Measurements from ENCODE around the gene FNBP1L.
"Not testable (repeated sequence)": the region's sequence is repeated elsewhere in the genome, so short reads cannot be mapped to it uniquely, and the experiment has no call there.

The FNBP1L gene

GRCh38 chr1:93446837-93447451 lies 974 bp upstream of the FNBP1L start:
- no peak for DNase-seq

- DNase-seq, result no peak
Measured at GRCh38 chr1:93448292-93448982, 519 bp downstream of the FNBP1L start.

- no peak for DNase-seq
Measured at GRCh38 chr1:93448983-93449804, 1.3 kb downstream of the FNBP1L start.

GRCh38 chr1:93450321-93450720 lies 2.4 kb downstream of the FNBP1L start:
- DNase-seq, result no peak

- no peak for DNase-seq
Measured at GRCh38 chr1:93453911-93454310, 6.0 kb downstream of the FNBP1L start.

- no peak for DNase-seq
Measured at GRCh38 chr1:93459126-93459525, 11.2 kb downstream of the FNBP1L start.

GRCh38 chr1:93461236-93461635 lies 13.3 kb downstream of the FNBP1L start:
- no peak for DNase-seq

- no peak for DNase-seq
Measured at GRCh38 chr1:93463960-93464359, 16.0 kb downstream of the FNBP1L start.

GRCh38 chr1:93465371-93466082 lies 17.6 kb downstream of the FNBP1L start:
- DNase-seq, result not testable (repeated sequence)

- DNase-seq, result no peak
Measured at GRCh38 chr1:93467606-93468005, 19.7 kb downstream of the FNBP1L start.

GRCh38 chr1:93468662-93469061 lies 20.7 kb downstream of the FNBP1L start:
- no peak for DNase-seq

GRCh38 chr1:93469223-93469622 lies 21.3 kb downstream of the FNBP1L start:
- DNase-seq, result not testable (repeated sequence)

- no peak for DNase-seq
Measured at GRCh38 chr1:93471284-93471683, 23.4 kb downstream of the FNBP1L start.

GRCh38 chr1:93471911-93472310 lies 24.0 kb downstream of the FNBP1L start:
- no peak for DNase-seq

- DNase-seq, result no peak
Measured at GRCh38 chr1:93474321-93474720, 26.4 kb downstream of the FNBP1L start.

GRCh38 chr1:93475681-93476080 lies 27.8 kb downstream of the FNBP1L start:
- DNase-seq, result no peak

GRCh38 chr1:93479133-93479745 lies 31.3 kb downstream of the FNBP1L start:
- DNase-seq, result not testable (repeated sequence)

- not testable (repeated sequence) for DNase-seq
Measured at GRCh38 chr1:93481899-93482298, 34.0 kb downstream of the FNBP1L start.

- no peak for DNase-seq
Measured at GRCh38 chr1:93483200-93483599, 35.3 kb downstream of the FNBP1L start.

GRCh38 chr1:93483606-93484005 lies 35.7 kb downstream of the FNBP1L start:
- no peak for DNase-seq

- peak; percentile 4 for DNase-seq
Measured at GRCh38 chr1:93488207-93488606, 40.3 kb downstream of the FNBP1L start.

- DNase-seq, result no peak
Measured at GRCh38 chr1:93489756-93490155, 41.8 kb downstream of the FNBP1L start.

GRCh38 chr1:93490357-93490756 lies 42.4 kb downstream of the FNBP1L start:
- DNase-seq, result no peak
